Gastrocnemius medialis (tissue), 4 donors: ENCODE data around the gene ZNF296. TPM values are rescaled to one million over a fixed set of nuclear protein-coding genes. Genes with fewer than 3 reads are reported as not detected.

Experiments
- ATAC-seq, 2 donors: fragments of 150-250 bp; one replicate each; pipeline ENCODE4 v1.9.1; 2016
- DNase-seq, 2 donors: peaks; one replicate each; pipeline ENCODE4 v3.0.0-alpha.2; 2019
- H3K27ac ChIP-seq, 4 donors: fragments of 200-600 bp; sonication (generic); 1 replicate in 1 of 4; 2 replicates in 3 of 4; pipeline ENCODE4 v1.5.1; 2016 to 2018; ENCODE audit warnings: mild to moderate bottlenecking in 2 of 4, moderate library complexity in 1 of 4
- H3K27me3 ChIP-seq, 3 donors: fragments of 200-600 bp; sonication (generic) in 2 of 3; 1 replicate in 1 of 3; 2 replicates in 2 of 3; pipeline versions ENCODE4 v1.5.1 to v1.6.0; 2016 to 2019; ENCODE audit warnings: mild to moderate bottlenecking in 1 of 3, moderate library complexity in 1 of 3
- H3K36me3 ChIP-seq, 2 donors: fragments of 200-600 bp; sonication (generic) in 1 of 2; one replicate each; pipeline ENCODE4 v1.5.1; 2017 to 2018
- H3K4me1 ChIP-seq, 2 donors: fragments of 200-600 bp; sonication (generic) in 1 of 2; one replicate each; pipeline ENCODE4 v1.5.1; 2016 to 2017; ENCODE audit warnings: mild to moderate bottlenecking in 2 of 2
- H3K4me3 ChIP-seq, 4 donors: fragments of 200-600 bp; sonication (generic) in 3 of 4; 1 replicate in 1 of 4; 2 replicates in 3 of 4; pipeline ENCODE4 v1.5.1; 2016 to 2019; ENCODE audit warnings: mild to moderate bottlenecking in 2 of 4
- H3K9me3 ChIP-seq, 3 donors: fragments of 200-600 bp; sonication (generic) in 2 of 3; 1 replicate in 1 of 3; 2 replicates in 2 of 3; pipeline ENCODE4 v1.5.1; 2016 to 2019
- POLR2A ChIP-seq, 2 donors: fragments of 450-650 bp; IDR thresholded peaks; one replicate each; pipeline ENCODE4 v1.6.1; 2017; ENCODE audit warnings: antibody characterized with exemption in 2 of 2, mild to moderate bottlenecking in 2 of 2, moderate library complexity in 2 of 2
- in situ Hi-C, 4 donors: fragments of 200-750 bp; cut with MboI; loops; one replicate each; pipeline versions ENCODE4 v1.15.0 to v1.8.0; 2017; ENCODE audit warnings: low sequenced_read_pairs in 4 of 4
- intact Hi-C: fragments of 100-400 bp; cut with DNase I; formaldehyde crosslinking; loops from one replicate; pipeline ENCODE4 v1.15.1; 2023; ENCODE audit warnings: low total_unique reads
- total RNA-seq, 4 donors: library from RNA; depleted of rRNA; stranded (reverse); fragments of >200 nt; gene quantifications; one replicate each; pipeline versions ENCODE4 v1.1.0 to v1.2.3, GENCODE V29; 2016
- TF ChIP-seq, protein P1 (sequence below), 5 experiments: fragments of 450-650 bp in 3 of 5; fragments of 200-600 bp in 2 of 5; sonication (generic) in 2 of 5; IDR thresholded peaks in 4 of 5; conservative IDR thresholded peaks in 1 of 5; 1 replicate in 4 of 5; 2 replicates in 1 of 5; pipeline ENCODE4 v1.5.1; 2016 to 2019; ENCODE audit warnings: antibody characterized with exemption in 5 of 5, mild to moderate bottlenecking in 3 of 5, moderate library complexity in 3 of 5

The ZNF296 gene
- total RNA-seq, 4 donors from 2014 or later = not detected

DNA sequence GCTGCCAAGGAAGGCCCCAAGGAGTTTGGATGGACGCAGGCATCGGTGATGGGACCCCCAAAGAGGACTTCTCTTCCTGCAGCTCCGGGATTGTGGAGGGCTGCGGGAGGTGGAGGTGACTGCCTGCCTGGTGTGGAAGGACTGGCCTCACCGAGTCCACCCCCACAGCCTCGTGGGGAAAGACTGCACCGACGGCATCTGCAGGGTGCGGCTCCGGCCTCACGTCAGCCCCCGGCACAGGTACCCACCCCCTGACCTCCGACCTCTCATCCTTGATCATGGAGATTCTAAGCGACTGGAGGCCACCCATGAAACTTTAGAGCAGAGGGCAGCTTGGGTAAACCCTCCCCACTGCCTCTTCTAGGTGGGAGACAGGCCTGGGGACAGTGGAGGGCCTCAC is 54.3 kb downstream of the ZNF296 start:
- Histone ChIP-seq H3K4me1 (peaks cover 0 to 3% of the 10 kb centered on the region in 2 donors), H3K27me3 (no peaks in the 10 kb centered on the region), H3K4me3 (no peak overlapping the region), H3K9me3 (no peaks in the 10 kb centered on the region), H3K36me3 (peaks cover 0 to 5% of the 10 kb centered on the region in 2 donors), H3K27ac (no peak overlapping the region)
- ATAC-seq = no peak
- DNase-seq = no peak
- in situ Hi-C loops (no loop called here), intact Hi-C loops (no loop called here)
- TF ChIP-seq, protein P1, sequence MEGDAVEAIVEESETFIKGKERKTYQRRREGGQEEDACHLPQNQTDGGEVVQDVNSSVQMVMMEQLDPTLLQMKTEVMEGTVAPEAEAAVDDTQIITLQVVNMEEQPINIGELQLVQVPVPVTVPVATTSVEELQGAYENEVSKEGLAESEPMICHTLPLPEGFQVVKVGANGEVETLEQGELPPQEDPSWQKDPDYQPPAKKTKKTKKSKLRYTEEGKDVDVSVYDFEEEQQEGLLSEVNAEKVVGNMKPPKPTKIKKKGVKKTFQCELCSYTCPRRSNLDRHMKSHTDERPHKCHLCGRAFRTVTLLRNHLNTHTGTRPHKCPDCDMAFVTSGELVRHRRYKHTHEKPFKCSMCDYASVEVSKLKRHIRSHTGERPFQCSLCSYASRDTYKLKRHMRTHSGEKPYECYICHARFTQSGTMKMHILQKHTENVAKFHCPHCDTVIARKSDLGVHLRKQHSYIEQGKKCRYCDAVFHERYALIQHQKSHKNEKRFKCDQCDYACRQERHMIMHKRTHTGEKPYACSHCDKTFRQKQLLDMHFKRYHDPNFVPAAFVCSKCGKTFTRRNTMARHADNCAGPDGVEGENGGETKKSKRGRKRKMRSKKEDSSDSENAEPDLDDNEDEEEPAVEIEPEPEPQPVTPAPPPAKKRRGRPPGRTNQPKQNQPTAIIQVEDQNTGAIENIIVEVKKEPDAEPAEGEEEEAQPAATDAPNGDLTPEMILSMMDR (IDR thresholded peaks at IDR 0.05 in 4 of 5, conservative IDR thresholded peaks at IDR 0.05 in 1 of 5) = no peak
- no peak for TF ChIP-seq POLR2A (IDR thresholded peaks at IDR 0.05)

Other genes with a start within 250 kb of the ZNF296 start
- 10 to 100 TPM; 10.3 to 20.8 (median 16.7) TPM for gene NECTIN2, start 230.2 kb downstream of the ZNF296 start, total RNA-seq
- 100 to 1,000 TPM in 1 of 4 donors, 10 to 100 TPM in 3; 75.1 to 148 (median 86.0) TPM for gene TOMM40, start 185.2 kb downstream of the ZNF296 start, total RNA-seq
- 10 to 100 TPM; 18.9 to 36.5 (median 29.1) TPM for gene APOE, start 170.7 kb downstream of the ZNF296 start, total RNA-seq
- gene APOC1, start 161.9 kb downstream of the ZNF296 start, total RNA-seq = 10 to 100 TPM in 1 of 4 donors, 1 to 10 TPM in 3; 1.1 to 18.7 (median 7.9) TPM
- gene APOC4, start 134.2 kb downstream of the ZNF296 start, total RNA-seq = not detected
- gene APOC2, start 130.4 kb downstream of the ZNF296 start, total RNA-seq = 10 to 100 TPM in 1 of 4 donors, 1 to 10 TPM in 1, not detected in 2; 8.9 to 24.0 TPM
- gene CLPTM1, start 121.1 kb downstream of the ZNF296 start, total RNA-seq = 100 to 1,000 TPM in 1 of 4 donors, 10 to 100 TPM in 3; 61.3 to 116 (median 89.4) TPM
- gene RELB, start 75.0 kb downstream of the ZNF296 start, total RNA-seq = 10 to 100 TPM in 3 of 4 donors, 1 to 10 TPM in 1; 8.4 to 21.5 (median 12.9) TPM
- gene CLASRP, start 37.4 kb downstream of the ZNF296 start, total RNA-seq = 100 to 1,000 TPM in 2 of 4 donors, 10 to 100 TPM in 2; 28.8 to 121 (median 91.5) TPM
- 10 to 100 TPM; 18.6 to 33.4 (median 27.9) TPM for gene GEMIN7, start 2.8 kb upstream of the ZNF296 start, total RNA-seq
- gene PPP1R37, start 16.7 kb upstream of the ZNF296 start, total RNA-seq = 10 to 100 TPM; 30.5 to 51.1 (median 39.7) TPM
- gene NKPD1, start 84.5 kb upstream of the ZNF296 start, total RNA-seq = under 1 TPM in 1 of 4 donors, not detected in 3; 0.16 TPM
- 10 to 100 TPM; 18.4 to 29.2 (median 24.8) TPM for gene TRAPPC6A, start 101.8 kb upstream of the ZNF296 start, total RNA-seq
- gene BLOC1S3, start 102.3 kb upstream of the ZNF296 start, total RNA-seq = 10 to 100 TPM in 1 of 4 donors, 1 to 10 TPM in 3; 1.9 to 14.9 (median 5.8) TPM
- under 1 TPM in 2 of 4 donors, not detected in 2; 0.46 to 0.55 TPM for gene EXOC3L2, start 168.9 kb upstream of the ZNF296 start, total RNA-seq
- gene MARK4, start 174.8 kb upstream of the ZNF296 start, total RNA-seq = 10 to 100 TPM; 12.2 to 42.5 (median 22.1) TPM
- over 10,000 TPM; 18,507 to 37,792 (median 27,366) TPM for gene CKM, start 246.4 kb upstream of the ZNF296 start, total RNA-seq